HL-60 (cell line): ENCODE measurements around the gene MICU1.

Source experiments
- CTCF ChIP-seq: IDR thresholded peaks from one replicate; pipeline ENCODE4 v1.5.1; 2011; ENCODE audit warnings: low read length, control low read depth, inconsistent platforms; ENCODE audit not compliant: insufficient read depth
- GABPA ChIP-seq: IDR thresholded peaks from 2 replicates; pipeline ENCODE4 v1.6.1; 2012; ENCODE audit warnings: low read depth
- POLR2AphosphoS5 ChIP-seq: IDR thresholded peaks from 2 replicates; pipeline ENCODE4 v1.6.1; 2012; ENCODE audit warnings: low read depth
- REST ChIP-seq: IDR thresholded peaks from 2 replicates; pipeline ENCODE4 v1.6.1; 2012; ENCODE audit warnings: low read depth; ENCODE audit not compliant: insufficient replicate concordance

GRCh38 chr10:72462261-72462660 lies 163.6 kb downstream of the MICU1 start:
- no peak for TF ChIP-seq CTCF
- TF ChIP-seq POLR2AphosphoS5: no peak
- no peak for TF ChIP-seq GABPA
- no peak for TF ChIP-seq REST
